NCI-H2107 treated with DMSO at 0.1 percent for 48 hours (cell line): ENCODE results near the gene STMND1.

Experiments used
- DNase-seq: peaks from one replicate; lab custom pipeline; 2025; ENCODE audit not compliant: unreplicated experiment; lab: John Stamatoyannopoulos, UW

The STMND1 gene

DNA sequence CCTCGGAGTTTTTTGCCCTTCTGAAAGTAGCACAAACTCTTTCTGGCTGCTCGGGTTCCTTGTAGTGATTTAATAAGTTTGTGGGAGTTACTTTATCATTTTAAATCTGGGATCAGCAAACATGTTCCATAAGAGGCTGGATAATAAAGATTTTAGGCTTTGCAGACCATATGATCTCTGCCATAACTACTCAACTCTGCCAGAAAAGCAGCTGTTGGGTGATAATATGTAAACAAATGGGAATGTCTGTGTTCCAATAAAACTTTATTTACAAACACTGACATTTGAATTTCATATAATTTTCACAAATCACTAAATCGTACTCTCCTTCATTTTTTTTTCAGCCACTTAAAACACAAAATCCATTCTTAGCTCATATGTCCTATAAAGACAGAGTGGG lies 3.9 kb upstream of the STMND1 start:
- DNase-seq, result no peak

- no peak for DNase-seq
These were observed 3.3 kb upstream of the STMND1 start for GRCh38 chr6:17098538-17098937.

GRCh38 chr6:17099401-17100059 lies 2.3 kb upstream of the STMND1 start:
- DNase-seq, result no peak

GRCh38 chr6:17100806-17101205 lies 1.0 kb upstream of the STMND1 start:
- DNase-seq, result no peak

DNA sequence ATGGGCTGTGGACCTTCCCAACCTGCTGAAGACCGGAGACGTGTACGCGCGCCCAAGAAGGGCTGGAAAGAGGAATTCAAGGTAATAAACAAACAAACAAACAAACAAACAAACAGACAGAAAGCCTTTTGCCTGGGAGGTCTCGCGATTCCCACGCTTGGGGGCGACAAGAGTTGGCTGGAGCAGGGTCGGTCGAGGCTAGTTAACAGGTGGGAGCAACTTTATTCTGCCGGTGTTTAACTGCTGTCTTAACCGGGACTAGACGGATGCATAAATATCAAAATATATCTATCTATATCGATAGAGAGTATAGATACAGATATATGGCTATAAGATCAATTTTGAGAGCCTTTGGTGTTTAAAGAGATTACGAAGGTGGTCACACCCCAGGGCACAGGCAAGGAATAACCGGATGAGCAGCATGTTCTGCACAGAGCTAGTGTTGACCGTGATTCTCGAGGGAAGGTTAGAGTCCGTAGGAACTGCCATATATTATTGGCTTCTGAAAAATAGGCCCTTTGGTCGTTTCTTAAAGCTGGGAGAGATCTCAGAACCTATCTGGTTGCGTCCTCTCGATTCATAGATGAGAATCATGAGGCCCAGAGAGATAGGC lies 514 bp downstream of the STMND1 start:
- no peak for DNase-seq

- no peak for DNase-seq
These were observed 1.9 kb downstream of the STMND1 start for GRCh38 chr6:17103715-17104114.

- no peak for DNase-seq
These were observed 6.0 kb downstream of the STMND1 start for GRCh38 chr6:17107863-17108262.

GRCh38 chr6:17115251-17116116 lies 13.6 kb downstream of the STMND1 start:
- DNase-seq, result no peak

GRCh38 chr6:17116117-17116440 lies 14.2 kb downstream of the STMND1 start:
- no peak for DNase-seq

DNA sequence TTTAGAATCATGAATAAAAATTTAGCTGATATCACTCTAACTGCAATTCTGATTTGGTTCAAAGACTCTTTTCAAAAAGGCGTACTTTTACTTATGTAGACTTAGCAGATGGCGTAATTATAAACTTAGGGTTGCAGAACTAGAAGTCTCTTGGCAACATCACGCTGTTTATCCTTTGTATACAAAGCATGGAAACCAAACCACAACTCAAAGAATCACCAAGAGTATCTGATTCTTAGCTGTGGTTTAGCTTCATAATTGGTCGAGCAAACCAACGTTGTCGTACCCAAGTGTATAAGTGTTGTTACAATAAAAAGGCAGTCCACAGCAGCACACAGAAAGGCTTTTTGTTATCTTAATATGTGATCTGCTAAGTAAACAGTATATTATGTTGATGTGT lies 18.2 kb downstream of the STMND1 start:
- DNase-seq, result peak; percentile 40

- DNase-seq, result no peak
These were observed 23.6 kb downstream of the STMND1 start for GRCh38 chr6:17125407-17125806.

DNA sequence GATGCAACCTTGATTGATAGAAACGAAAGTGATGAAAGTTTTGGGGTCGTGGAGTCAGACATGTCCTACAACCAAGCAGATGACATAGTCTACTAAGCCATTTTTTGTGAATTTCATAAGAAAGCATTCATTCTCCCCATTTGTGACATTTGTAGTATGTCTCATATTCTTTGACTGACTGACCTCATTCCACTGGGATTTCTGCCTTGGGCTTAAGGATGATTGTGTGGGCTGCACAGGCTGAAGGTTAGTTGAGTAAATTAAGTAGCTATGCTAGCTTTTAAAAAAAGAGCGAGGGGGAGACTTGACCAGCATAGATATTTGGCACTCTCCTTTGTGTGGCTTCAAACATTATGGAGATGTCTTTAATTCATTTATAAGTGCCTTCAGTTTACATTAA lies 28.9 kb downstream of the STMND1 start:
- no peak for DNase-seq

GRCh38 chr6:17132967-17133366 lies 31.1 kb downstream of the STMND1 start:
- no peak for DNase-seq

GRCh38 chr6:17138033-17138432 lies 36.2 kb downstream of the STMND1 start:
- DNase-seq, result no peak

DNA sequence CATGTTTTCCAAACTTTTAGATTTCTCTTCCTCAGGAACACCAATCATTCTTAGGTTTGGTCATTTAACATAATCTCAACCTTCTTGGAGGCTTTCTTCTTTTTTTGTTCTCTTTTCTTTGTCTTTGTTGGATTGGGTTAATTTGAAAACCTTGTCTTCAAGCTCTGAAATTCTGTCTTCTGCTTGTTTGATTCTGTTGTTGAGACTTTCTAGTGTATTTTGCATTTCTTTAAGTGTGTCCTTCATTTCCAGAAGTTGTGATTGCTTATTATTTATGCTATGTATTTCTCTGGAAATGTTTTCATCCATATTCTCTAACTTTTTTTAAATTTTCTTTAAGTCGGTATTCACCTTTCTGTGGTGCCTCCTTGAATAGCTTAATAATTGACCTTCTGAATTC lies 42.2 kb downstream of the STMND1 start:
- DNase-seq, result no peak

- no peak for DNase-seq
These were observed 47.7 kb downstream of the STMND1 start for GRCh38 chr6:17149571-17149970.

GRCh38 chr6:17150096-17150495 lies 48.2 kb downstream of the STMND1 start:
- no peak for DNase-seq

GRCh38 chr6:17151888-17152287 lies 50.0 kb downstream of the STMND1 start:
- no peak for DNase-seq

DNA sequence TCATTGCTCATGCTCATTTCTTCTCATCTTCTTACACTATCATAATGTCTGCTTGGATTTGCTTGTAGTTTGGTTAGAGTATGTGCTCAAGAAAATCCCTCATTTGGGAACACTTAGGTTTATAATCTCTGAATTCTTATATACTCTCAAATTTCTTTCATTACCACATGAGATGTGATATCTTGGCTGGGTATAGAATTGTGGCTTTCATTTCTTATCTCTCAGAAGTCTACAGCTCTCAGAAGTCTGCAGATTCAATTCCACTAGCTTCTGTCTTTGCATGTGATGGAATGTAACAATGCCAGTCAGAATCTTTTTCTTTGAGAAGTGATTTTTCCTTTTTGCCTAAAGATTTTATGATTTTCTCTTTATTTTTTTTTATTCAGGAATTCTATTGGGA lies 50.9 kb downstream of the STMND1 start:
- DNase-seq, result no peak

- DNase-seq, result no peak
These were observed 54.5 kb downstream of the STMND1 start for GRCh38 chr6:17156112-17156921.

DNA sequence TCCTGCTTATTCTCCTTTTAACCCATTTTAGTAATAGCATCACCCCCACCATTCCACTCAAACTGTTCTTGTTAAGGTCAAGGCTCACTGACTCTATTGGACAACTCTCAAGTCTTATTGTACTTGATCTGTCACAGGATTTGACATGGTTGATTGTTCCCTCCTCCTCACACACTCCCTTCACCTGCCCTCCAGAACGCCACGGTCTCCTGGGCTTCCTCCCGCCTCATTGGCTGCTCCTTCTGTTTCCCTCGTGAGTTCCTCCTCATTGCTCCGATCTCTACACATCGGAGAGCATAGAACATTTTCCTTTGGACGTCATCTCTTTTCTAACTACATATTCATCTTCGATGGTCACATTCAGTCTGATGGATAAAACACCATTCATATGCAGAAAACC lies 55.1 kb downstream of the STMND1 start:
- no peak for DNase-seq
